ENCODE data around the gene CEACAM21. TPM values are rescaled to one million over a fixed set of nuclear protein-coding genes. Genes with fewer than 3 reads are reported as not detected.

Gene CEACAM21
- total RNA-seq, 1 experiment from 2014 or later = 0.35 TPM

DNA sequence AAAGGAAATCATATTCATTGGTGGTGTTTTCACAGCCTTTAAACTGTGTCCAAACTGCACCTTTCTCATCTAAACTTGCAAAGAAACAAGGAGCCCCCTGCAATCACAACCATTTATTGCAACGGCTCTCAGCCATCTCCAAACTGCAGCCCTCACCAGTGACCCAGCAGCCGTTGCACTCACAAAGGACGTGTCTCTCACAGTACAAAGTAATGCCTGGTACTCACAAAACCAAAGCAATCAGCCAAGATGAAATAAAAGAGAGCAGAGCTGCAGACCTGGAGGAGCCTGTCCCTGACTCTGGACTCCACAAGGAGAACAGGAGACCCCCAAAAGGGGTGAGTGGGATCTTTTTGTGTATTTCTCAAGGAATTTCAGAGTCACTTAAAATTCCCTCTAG is 20.2 kb upstream of the CEACAM21 start:
- DNase-seq (ENCODE audit: low spot score) = no peak
- Mint-ChIP-seq H3K27ac (no peak overlapping the region), H3K9me3 (peaks cover 29% of the 10 kb centered on the region), H3K27me3 (ENCODE audit: low read depth) (peaks cover 54% of the 10 kb centered on the region), H3K4me1 (0 out of 2 replicates have a peak, but pooled peaks cover 3% of the 10 kb centered on the region), H3K4me3 (no peak overlapping the region), H3K36me3 (peaks cover 21% of the 10 kb centered on the region)
- ChIA-PET CTCF (interaction anchor here (1.2 to 2.8 kb wide), 2 partner anchors 8 to 198 kb away, joined by 3 to 20 read pairs; no protein-coding TSS in a partner anchor), POLR2A (no interaction called here)
- no peak for ATAC-seq
- TF ChIP-seq NR3C1 (CRISPR knock-in tag; conservative IDR thresholded peaks at IDR 0.05; ENCODE audit: low read depth) (no peak), ZNF425 (CRISPR knock-in tag; conservative IDR thresholded peaks at IDR 0.05) (no peak), NR1H2 (CRISPR knock-in tag; IDR thresholded peaks at IDR 0.05) (no peak), ZBTB21 (CRISPR knock-in tag; IDR thresholded peaks at IDR 0.05; ENCODE audit: borderline replicate concordance) (no peak), IRF1 (CRISPR knock-in tag; IDR thresholded peaks at IDR 0.05) (no peak), MYBL2 (CRISPR knock-in tag; IDR thresholded peaks at IDR 0.05) (no peak), CBFB (CRISPR knock-in tag; IDR thresholded peaks at IDR 0.05; ENCODE audit: low read depth) (no peak), FOXP1 (CRISPR knock-in tag; IDR thresholded peaks at IDR 0.05; ENCODE audit: borderline replicate concordance) (no peak), SP1 (CRISPR knock-in tag; conservative IDR thresholded peaks at IDR 0.05) (no peak), E2F5 (CRISPR knock-in tag; IDR thresholded peaks at IDR 0.05) (no peak), CREB1 (CRISPR knock-in tag; IDR thresholded peaks at IDR 0.05) (no peak), ZNF263 (CRISPR knock-in tag; IDR thresholded peaks at IDR 0.05; ENCODE audit: low read depth) (no peak), ATF1 (CRISPR knock-in tag; IDR thresholded peaks at IDR 0.05) (no peak), SMAD4 (CRISPR knock-in tag; IDR thresholded peaks at IDR 0.05) (no peak), AFF4 (CRISPR knock-in tag; IDR thresholded peaks at IDR 0.05; ENCODE audit: borderline replicate concordance) (no peak)
- TF ChIP-seq, protein P1, sequence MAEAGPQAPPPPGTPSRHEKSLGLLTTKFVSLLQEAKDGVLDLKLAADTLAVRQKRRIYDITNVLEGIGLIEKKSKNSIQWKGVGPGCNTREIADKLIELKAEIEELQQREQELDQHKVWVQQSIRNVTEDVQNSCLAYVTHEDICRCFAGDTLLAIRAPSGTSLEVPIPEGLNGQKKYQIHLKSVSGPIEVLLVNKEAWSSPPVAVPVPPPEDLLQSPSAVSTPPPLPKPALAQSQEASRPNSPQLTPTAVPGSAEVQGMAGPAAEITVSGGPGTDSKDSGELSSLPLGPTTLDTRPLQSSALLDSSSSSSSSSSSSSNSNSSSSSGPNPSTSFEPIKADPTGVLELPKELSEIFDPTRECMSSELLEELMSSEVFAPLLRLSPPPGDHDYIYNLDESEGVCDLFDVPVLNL (CRISPR knock-in tag; IDR thresholded peaks at IDR 0.05; ENCODE audit: borderline replicate concordance, low read depth) = no peak
- TF ChIP-seq, protein P2, sequence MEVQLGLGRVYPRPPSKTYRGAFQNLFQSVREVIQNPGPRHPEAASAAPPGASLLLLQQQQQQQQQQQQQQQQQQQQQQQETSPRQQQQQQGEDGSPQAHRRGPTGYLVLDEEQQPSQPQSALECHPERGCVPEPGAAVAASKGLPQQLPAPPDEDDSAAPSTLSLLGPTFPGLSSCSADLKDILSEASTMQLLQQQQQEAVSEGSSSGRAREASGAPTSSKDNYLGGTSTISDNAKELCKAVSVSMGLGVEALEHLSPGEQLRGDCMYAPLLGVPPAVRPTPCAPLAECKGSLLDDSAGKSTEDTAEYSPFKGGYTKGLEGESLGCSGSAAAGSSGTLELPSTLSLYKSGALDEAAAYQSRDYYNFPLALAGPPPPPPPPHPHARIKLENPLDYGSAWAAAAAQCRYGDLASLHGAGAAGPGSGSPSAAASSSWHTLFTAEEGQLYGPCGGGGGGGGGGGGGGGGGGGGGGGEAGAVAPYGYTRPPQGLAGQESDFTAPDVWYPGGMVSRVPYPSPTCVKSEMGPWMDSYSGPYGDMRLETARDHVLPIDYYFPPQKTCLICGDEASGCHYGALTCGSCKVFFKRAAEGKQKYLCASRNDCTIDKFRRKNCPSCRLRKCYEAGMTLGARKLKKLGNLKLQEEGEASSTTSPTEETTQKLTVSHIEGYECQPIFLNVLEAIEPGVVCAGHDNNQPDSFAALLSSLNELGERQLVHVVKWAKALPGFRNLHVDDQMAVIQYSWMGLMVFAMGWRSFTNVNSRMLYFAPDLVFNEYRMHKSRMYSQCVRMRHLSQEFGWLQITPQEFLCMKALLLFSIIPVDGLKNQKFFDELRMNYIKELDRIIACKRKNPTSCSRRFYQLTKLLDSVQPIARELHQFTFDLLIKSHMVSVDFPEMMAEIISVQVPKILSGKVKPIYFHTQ (CRISPR knock-in tag; IDR thresholded peaks at IDR 0.05) = no peak
- TF ChIP-seq, protein P3, sequence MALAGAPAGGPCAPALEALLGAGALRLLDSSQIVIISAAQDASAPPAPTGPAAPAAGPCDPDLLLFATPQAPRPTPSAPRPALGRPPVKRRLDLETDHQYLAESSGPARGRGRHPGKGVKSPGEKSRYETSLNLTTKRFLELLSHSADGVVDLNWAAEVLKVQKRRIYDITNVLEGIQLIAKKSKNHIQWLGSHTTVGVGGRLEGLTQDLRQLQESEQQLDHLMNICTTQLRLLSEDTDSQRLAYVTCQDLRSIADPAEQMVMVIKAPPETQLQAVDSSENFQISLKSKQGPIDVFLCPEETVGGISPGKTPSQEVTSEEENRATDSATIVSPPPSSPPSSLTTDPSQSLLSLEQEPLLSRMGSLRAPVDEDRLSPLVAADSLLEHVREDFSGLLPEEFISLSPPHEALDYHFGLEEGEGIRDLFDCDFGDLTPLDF (CRISPR knock-in tag; IDR thresholded peaks at IDR 0.05) = no peak
- TF ChIP-seq, protein P4, sequence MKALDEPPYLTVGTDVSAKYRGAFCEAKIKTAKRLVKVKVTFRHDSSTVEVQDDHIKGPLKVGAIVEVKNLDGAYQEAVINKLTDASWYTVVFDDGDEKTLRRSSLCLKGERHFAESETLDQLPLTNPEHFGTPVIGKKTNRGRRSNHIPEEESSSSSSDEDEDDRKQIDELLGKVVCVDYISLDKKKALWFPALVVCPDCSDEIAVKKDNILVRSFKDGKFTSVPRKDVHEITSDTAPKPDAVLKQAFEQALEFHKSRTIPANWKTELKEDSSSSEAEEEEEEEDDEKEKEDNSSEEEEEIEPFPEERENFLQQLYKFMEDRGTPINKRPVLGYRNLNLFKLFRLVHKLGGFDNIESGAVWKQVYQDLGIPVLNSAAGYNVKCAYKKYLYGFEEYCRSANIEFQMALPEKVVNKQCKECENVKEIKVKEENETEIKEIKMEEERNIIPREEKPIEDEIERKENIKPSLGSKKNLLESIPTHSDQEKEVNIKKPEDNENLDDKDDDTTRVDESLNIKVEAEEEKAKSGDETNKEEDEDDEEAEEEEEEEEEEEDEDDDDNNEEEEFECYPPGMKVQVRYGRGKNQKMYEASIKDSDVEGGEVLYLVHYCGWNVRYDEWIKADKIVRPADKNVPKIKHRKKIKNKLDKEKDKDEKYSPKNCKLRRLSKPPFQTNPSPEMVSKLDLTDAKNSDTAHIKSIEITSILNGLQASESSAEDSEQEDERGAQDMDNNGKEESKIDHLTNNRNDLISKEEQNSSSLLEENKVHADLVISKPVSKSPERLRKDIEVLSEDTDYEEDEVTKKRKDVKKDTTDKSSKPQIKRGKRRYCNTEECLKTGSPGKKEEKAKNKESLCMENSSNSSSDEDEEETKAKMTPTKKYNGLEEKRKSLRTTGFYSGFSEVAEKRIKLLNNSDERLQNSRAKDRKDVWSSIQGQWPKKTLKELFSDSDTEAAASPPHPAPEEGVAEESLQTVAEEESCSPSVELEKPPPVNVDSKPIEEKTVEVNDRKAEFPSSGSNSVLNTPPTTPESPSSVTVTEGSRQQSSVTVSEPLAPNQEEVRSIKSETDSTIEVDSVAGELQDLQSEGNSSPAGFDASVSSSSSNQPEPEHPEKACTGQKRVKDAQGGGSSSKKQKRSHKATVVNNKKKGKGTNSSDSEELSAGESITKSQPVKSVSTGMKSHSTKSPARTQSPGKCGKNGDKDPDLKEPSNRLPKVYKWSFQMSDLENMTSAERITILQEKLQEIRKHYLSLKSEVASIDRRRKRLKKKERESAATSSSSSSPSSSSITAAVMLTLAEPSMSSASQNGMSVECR (CRISPR knock-in tag; IDR thresholded peaks at IDR 0.05; ENCODE audit: borderline replicate concordance) = no peak

Data from WTC11 (cell line).